ENCODE measurements around the gene PLA2G5. TPM values are rescaled to one million over a fixed set of nuclear protein-coding genes. Genes with fewer than 3 reads are reported as not detected.

PLA2G5 gene
- total RNA-seq, 1 donor from 2014 or later = not detected

- H3K9me3 Mint-ChIP-seq = no peaks in the 10 kb centered on the region
- peak overlapping the region; percentile 61 for H3K27ac Mint-ChIP-seq (ENCODE audit: unreplicated experiment)
- H3K4me1 Mint-ChIP-seq = peaks cover 20% of the 10 kb centered on the region
- DNase-seq (ENCODE audit: low read depth, low spot score) = no peak
- no peaks in the 10 kb centered on the region for H3K36me3 Mint-ChIP-seq (ENCODE audit: low read depth)
- no peak for TF ChIP-seq CTCF (conservative IDR thresholded peaks at IDR 0.05)
- H3K27me3 Mint-ChIP-seq (ENCODE audit: low read depth) = no peaks in the 10 kb centered on the region
- H3K4me3 Mint-ChIP-seq = no peak overlapping the region
Observed at GRCh38 chr1:20108366-20109123, 38.6 kb downstream of the PLA2G5 start.

- Mint-ChIP-seq H3K4me3 (no peak overlapping the region), H3K9me3 (no peaks in the 10 kb centered on the region), H3K36me3 (ENCODE audit: low read depth) (no peaks in the 10 kb centered on the region), H3K4me1 (peaks cover 20% of the 10 kb centered on the region), H3K27ac (ENCODE audit: unreplicated experiment) (peak overlapping the region; percentile 35), H3K27me3 (ENCODE audit: low read depth) (no peaks in the 10 kb centered on the region)
- TF ChIP-seq CTCF (conservative IDR thresholded peaks at IDR 0.05) = no peak
- DNase-seq (ENCODE audit: low read depth, low spot score) = no peak
Observed at GRCh38 chr1:20109223-20109856, 39.3 kb downstream of the PLA2G5 start.

- H3K4me3 Mint-ChIP-seq = no peak overlapping the region
- H3K9me3 Mint-ChIP-seq = no peaks in the 10 kb centered on the region
- H3K27ac Mint-ChIP-seq (ENCODE audit: unreplicated experiment) = peak overlapping the region; percentile 75
Observed at GRCh38 chr1:20110679-20111078, 40.7 kb downstream of the PLA2G5 start.

GRCh38 chr1:20111452-20111851 lies 41.5 kb downstream of the PLA2G5 start:
- no peak overlapping the region for H3K4me3 Mint-ChIP-seq
- peaks cover 20% of the 10 kb centered on the region for H3K4me1 Mint-ChIP-seq
- H3K27me3 Mint-ChIP-seq (ENCODE audit: low read depth) = no peaks in the 10 kb centered on the region
- no peak overlapping the region for H3K27ac Mint-ChIP-seq (ENCODE audit: unreplicated experiment)
- H3K9me3 Mint-ChIP-seq = no peaks in the 10 kb centered on the region
- TF ChIP-seq CTCF (conservative IDR thresholded peaks at IDR 0.05) = no peak
- no peaks in the 10 kb centered on the region for H3K36me3 Mint-ChIP-seq (ENCODE audit: low read depth)
- no peak for DNase-seq (ENCODE audit: low read depth, low spot score)

More at GRCh38 chr1:20110679-20111078, 40.7 kb downstream of the PLA2G5 start:
- peaks cover 20% of the 10 kb centered on the region for H3K4me1 Mint-ChIP-seq
- no peak for DNase-seq (ENCODE audit: low read depth, low spot score)
- no peaks in the 10 kb centered on the region for H3K27me3 Mint-ChIP-seq (ENCODE audit: low read depth)
- H3K36me3 Mint-ChIP-seq (ENCODE audit: low read depth) = no peaks in the 10 kb centered on the region
- no peak for TF ChIP-seq CTCF (conservative IDR thresholded peaks at IDR 0.05)

GRCh38 chr1:20112279-20113000 lies 42.4 kb downstream of the PLA2G5 start:
- Mint-ChIP-seq H3K4me1 (peaks cover 17% of the 10 kb centered on the region), H3K36me3 (ENCODE audit: low read depth) (no peaks in the 10 kb centered on the region), H3K9me3 (no peaks in the 10 kb centered on the region), H3K27ac (ENCODE audit: unreplicated experiment) (no peak overlapping the region), H3K4me3 (no peak overlapping the region), H3K27me3 (ENCODE audit: low read depth) (peaks cover 3% of the 10 kb centered on the region)
- TF ChIP-seq CTCF (conservative IDR thresholded peaks at IDR 0.05) = no peak
- no peak for DNase-seq (ENCODE audit: low read depth, low spot score)

All from neural crest cell (in vitro differentiated cells).